NB4 (cell line): ENCODE results near the gene BPIFB3.
"Not testable (repeated sequence)": the region's sequence is repeated elsewhere in the genome, so short reads cannot be mapped to it uniquely, and the experiment has no call there.

Experiments used
- DNase-seq: peaks from one replicate; pipeline ENCODE4 v3.0.0; 2010; ENCODE audit warnings: low read depth
- H3K4me3 ChIP-seq: one replicate; pipeline ENCODE4 v1.5.1; 2011; ENCODE audit warnings: mild to moderate bottlenecking, low read depth, low read length, moderate library complexity
- MYC ChIP-seq: IDR thresholded peaks from 2 replicates; pipeline ENCODE4 v1.6.1; 2011; ENCODE audit warnings: low read depth, low read length
- POLR2A ChIP-seq: IDR thresholded peaks from 2 replicates; pipeline ENCODE4 v1.6.1; 2011; ENCODE audit warnings: mild to moderate bottlenecking; ENCODE audit not compliant: insufficient read length; ENCODE audit errors: extremely low read depth
- TF ChIP-seq, protein P1 (sequence below): IDR thresholded peaks from 2 replicates; pipeline ENCODE4 v1.6.1; 2011; ENCODE audit warnings: low read depth, low read length
- TF ChIP-seq, protein P2 (sequence below): IDR thresholded peaks from one replicate; pipeline ENCODE4 v1.5.1; 2012; ENCODE audit warnings: low read depth, low read length

The BPIFB3 gene

DNA sequence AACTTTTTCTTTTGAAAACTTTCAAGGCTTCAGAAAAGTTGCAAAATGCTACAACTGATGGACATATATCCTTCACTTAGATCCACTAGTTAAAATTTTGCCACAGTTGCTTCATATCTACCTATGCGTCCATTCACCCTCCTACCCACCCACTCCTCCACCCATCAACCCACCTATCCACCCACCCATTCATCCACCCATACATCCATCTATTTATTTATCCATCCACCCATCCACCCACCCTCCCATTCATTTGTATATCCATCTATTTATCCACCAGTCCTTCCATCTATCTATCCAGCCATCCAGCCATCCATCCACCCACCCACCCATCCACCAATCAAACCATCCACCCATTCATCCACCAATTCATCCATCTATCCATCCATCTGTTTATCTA lies 39.4 kb downstream of the BPIFB3 start:
- TF ChIP-seq, protein P1, sequence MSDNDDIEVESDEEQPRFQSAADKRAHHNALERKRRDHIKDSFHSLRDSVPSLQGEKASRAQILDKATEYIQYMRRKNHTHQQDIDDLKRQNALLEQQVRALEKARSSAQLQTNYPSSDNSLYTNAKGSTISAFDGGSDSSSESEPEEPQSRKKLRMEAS = no peak
- TF ChIP-seq MYC = no peak
- no peak for DNase-seq
- H3K4me3 ChIP-seq = no peak overlapping the region

DNA sequence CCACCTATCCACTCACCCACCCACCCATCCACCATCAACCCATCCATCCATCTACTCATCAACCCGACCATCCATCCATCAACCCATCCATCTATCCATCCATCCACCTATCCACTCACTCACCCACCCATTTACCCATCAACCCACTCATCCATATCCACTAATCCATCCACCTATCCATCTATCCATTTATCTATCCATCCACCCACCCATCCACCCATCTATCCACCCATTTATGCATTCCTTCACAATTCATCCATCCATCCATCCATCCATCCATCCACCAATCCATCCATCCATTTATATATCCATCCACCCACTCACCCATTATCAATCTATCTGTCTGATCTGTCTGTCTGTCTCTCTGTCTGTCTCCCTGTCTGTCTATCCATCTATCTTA lies 39.9 kb downstream of the BPIFB3 start:
- H3K4me3 ChIP-seq = no peak overlapping the region
- TF ChIP-seq MYC = no peak
- no peak for TF ChIP-seq POLR2A
- TF ChIP-seq, protein P2, sequence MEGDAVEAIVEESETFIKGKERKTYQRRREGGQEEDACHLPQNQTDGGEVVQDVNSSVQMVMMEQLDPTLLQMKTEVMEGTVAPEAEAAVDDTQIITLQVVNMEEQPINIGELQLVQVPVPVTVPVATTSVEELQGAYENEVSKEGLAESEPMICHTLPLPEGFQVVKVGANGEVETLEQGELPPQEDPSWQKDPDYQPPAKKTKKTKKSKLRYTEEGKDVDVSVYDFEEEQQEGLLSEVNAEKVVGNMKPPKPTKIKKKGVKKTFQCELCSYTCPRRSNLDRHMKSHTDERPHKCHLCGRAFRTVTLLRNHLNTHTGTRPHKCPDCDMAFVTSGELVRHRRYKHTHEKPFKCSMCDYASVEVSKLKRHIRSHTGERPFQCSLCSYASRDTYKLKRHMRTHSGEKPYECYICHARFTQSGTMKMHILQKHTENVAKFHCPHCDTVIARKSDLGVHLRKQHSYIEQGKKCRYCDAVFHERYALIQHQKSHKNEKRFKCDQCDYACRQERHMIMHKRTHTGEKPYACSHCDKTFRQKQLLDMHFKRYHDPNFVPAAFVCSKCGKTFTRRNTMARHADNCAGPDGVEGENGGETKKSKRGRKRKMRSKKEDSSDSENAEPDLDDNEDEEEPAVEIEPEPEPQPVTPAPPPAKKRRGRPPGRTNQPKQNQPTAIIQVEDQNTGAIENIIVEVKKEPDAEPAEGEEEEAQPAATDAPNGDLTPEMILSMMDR = no peak
- TF ChIP-seq, protein P1 = no peak
- no peak for DNase-seq

DNA sequence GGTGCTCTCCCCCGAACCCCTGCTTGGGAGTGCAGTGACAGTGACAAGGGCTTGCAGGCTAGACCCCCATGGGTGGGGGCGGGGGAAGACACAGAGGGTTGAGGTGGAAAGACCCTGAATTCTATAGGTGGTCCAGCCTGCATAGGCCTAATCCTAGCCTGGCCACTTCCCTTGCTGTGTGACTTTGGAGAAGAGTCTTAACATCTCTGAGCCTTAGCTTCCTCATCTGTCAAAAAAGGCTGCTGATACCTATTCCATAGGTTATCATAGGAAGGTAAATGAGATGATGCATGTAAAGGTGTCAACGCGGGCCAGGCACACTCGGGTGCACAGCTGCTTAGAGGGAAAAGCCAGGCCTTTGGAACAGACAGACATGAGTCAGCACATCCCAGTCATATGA lies 41.5 kb downstream of the BPIFB3 start:
- DNase-seq = no peak
- TF ChIP-seq, protein P1 = no peak
- no peak for TF ChIP-seq MYC
- TF ChIP-seq POLR2A = no peak
- TF ChIP-seq, protein P2 = no peak

DNA sequence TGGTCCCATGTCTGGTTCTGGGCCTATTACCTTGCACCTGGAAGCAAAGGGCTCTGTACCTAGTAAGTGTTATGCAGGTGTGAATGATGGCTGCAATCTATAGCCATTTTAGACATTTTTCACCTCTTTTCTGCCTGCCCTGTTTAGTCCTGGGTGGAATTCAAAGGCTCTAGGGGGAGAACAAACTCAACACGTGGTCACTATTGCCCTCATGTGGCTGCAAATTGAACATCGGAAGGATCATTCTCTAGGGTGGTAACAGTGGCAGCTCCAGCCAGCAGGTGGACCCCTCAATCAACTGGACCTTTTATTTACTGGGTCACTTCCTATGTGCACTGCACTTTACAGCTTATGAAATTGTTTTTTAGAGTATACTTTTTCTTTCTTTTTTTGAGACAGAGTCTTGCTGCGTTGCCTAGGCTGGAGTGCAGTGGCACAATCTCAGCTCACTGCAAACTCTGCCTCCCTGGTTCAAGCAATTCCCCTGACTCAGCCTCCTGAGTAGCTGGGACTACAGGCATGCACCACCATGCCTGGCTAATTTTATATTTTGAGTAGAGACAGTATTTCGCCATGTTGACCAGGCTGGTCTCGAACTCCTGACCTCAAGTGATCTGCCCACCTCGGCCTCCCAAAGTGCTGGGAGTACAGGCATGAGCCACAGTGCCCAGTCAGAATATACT lies 42.3 kb downstream of the BPIFB3 start:
- peak; percentile 79 for DNase-seq
- not testable (repeated sequence) for H3K4me3 ChIP-seq
- TF ChIP-seq, protein P1 = peak; percentile 99
- TF ChIP-seq, protein P2 = peak; percentile 95
- peak; percentile 88 for TF ChIP-seq MYC

More for the DNA sequence above, 41.5 kb downstream of the BPIFB3 start:
- no peak overlapping the region for H3K4me3 ChIP-seq

DNA sequence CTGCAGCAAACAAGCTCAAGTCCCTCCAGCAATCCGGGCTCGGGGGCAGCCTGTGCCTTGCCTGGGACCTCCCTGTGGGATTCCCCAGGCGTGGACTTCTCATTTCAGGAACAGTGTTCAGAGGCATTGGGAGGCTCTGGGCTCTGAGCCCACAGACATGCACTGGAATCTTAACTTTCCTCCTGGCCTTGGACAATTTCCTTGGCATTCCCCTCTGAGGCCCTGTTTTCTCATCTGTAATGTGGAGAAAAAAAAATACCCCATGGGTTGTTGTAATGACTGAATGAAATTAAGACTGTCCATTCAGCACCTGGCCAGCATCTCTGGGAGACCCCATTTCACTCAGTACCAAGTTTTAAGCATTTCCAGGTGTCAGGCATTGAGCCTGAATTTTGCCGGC lies 43.3 kb downstream of the BPIFB3 start:
- no peak for DNase-seq
- H3K4me3 ChIP-seq = no peak overlapping the region
- TF ChIP-seq, protein P2 = no peak
- TF ChIP-seq MYC (no peak), POLR2A (no peak)
- TF ChIP-seq, protein P1 = no peak

DNA sequence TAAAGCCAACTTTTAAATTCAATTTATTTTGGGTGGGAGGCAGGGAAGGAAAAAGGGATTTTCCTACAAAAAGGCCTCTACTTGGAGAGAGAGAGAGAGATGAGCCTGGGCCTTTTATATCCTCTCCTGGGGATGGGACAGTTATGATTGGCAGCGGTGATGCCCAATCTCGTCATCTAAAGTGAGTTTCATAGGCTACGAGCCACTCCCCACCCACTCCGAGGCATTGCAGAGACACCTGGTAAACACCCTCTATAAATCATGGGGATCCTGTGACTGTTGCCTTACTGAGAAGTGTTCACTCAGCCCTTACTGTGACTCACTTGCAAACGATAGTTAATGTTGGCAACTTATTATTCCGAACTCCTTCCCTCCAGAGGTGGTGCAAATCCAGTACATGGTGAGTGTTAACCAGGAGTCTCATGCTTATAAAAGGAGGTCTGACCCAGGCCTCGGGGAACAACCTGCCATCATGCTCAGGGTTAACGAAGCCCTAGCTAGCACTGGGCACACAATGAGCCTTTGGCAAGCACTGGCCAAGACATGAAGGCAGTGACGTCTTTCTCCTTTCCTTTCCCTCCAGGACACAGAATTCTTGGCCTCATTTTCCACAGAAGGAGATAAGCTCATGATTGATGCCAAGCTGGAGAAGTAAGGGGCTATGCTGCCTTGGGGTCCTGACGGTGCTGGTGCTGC lies 46.3 kb downstream of the BPIFB3 start:
- TF ChIP-seq MYC (no peak), POLR2A (no peak)
- TF ChIP-seq, protein P2 = no peak
- TF ChIP-seq, protein P1 = no peak
- H3K4me3 ChIP-seq = no peak overlapping the region
- DNase-seq = no peak
